SK-N-MC (cell line): ENCODE results near the gene TAB2.

ENCODE experiments used
- DNase-seq: peaks from one replicate; pipeline ENCODE4 v3.0.0-alpha.2; 2011; ENCODE audit warnings: low read depth, low spot score
- H3K27ac ChIP-seq: fragments of 200-600 bp; sonication (generic); 2 replicates; pipeline ENCODE4 v1.5.1; 2016; ENCODE audit warnings: mixed run types
- H3K36me3 ChIP-seq: fragments of 200-600 bp; sonication (generic); 2 replicates; pipeline ENCODE4 v1.6.1; 2017; ENCODE audit warnings: antibody characterized with exemption, low read length, mixed read lengths; ENCODE audit not compliant: insufficient read depth
- H3K4me3 ChIP-seq: fragments of 200-600 bp; sonication (generic); 2 replicates; pipeline ENCODE4 v1.5.1; 2016
- H3K9ac ChIP-seq: fragments of 200-600 bp; sonication (generic); 2 replicates; pipeline ENCODE4 v1.8.0; 2017; ENCODE audit warnings: mixed run types, mixed read lengths; ENCODE audit not compliant: insufficient read length
- H3K9me3 ChIP-seq: fragments of 200-600 bp; sonication (generic); 2 replicates; pipeline ENCODE4 v1.6.1; 2017; ENCODE audit warnings: low read depth, mild to moderate bottlenecking, antibody characterized with exemption, low read length, moderate library complexity, mixed read lengths
- EZH2 ChIP-seq: fragments of 200-600 bp; sonication (generic); IDR thresholded peaks from one replicate; pipeline ENCODE4 v1.6.1; 2017; ENCODE audit warnings: antibody characterized with exemption
- FOXP2 ChIP-seq: optimal IDR thresholded peaks from 2 replicates; pipeline ENCODE3; 2011; ENCODE audit warnings: mild to moderate bottlenecking, moderate library complexity; ENCODE audit not compliant: insufficient read depth; ENCODE audit errors: extremely low read length, control extremely low read depth
- POLR2AphosphoS5 ChIP-seq: IDR thresholded peaks from 2 replicates; pipeline ENCODE4 v1.6.1; 2012; ENCODE audit warnings: mild to moderate bottlenecking, low read depth, low read length, borderline replicate concordance

Gene TAB2

DNA sequence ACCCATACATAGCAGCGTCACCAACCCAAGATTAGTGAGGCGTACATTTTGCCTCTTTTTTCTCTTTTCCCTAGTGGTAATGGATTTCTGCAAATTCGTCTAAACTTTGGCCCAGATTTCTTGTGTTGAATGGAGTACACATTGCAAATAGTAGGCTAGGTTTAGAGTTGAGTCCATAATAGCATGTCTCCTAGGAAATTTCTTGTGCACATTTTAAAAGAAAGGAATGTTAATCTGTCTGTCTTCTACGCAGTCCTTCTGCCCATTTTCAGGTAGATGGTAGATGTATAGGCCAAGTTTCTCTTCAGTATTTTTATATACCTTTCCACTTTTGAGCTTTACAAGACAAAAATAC, 15.7 kb downstream of the TAB2 start:
- Histone ChIP-seq H3K9ac (no peak overlapping the region), H3K27ac (no peak overlapping the region)

DNA sequence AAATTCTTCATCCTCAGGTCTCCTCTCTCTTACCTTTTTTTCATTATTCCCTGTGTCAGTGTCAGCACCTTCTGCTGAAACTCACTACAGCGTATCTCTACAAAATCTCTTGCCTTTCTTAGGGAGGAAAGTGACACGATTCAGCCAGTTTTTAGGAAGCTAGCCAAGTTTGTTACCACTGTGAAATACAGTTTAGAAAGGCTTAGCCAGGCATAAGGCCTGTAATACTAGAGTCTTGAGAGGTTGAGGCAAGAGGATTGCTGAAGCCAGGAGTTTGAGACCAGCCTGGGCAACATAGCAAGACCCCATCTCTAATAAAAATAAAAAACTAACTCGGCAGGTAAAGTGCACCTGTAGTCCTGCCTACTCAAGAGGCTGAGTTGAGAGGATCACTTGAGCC, 16.7 kb downstream of the TAB2 start:
- Histone ChIP-seq H3K9ac (no peak overlapping the region), H3K4me3 (no peak overlapping the region), H3K27ac (no peak overlapping the region), H3K9me3 (0 out of 2 replicates have a peak, but pooled peaks cover 5% of the 10 kb centered on the region), H3K36me3 (no peaks in the 10 kb centered on the region)
- no peak for DNase-seq
- TF ChIP-seq POLR2AphosphoS5: no peak
- no peak for TF ChIP-seq FOXP2
- TF ChIP-seq EZH2: no peak

More for the DNA sequence above, 15.7 kb downstream of the TAB2 start:
- TF ChIP-seq EZH2 (no peak), FOXP2 (no peak), POLR2AphosphoS5 (no peak)
- Histone ChIP-seq H3K36me3 (no peaks in the 10 kb centered on the region; the same call in 1 of the 2 replicates), H3K4me3 (no peak overlapping the region), H3K9me3 (0 out of 2 replicates have a peak, but pooled peaks cover 5% of the 10 kb centered on the region)
- DNase-seq: no peak

DNA sequence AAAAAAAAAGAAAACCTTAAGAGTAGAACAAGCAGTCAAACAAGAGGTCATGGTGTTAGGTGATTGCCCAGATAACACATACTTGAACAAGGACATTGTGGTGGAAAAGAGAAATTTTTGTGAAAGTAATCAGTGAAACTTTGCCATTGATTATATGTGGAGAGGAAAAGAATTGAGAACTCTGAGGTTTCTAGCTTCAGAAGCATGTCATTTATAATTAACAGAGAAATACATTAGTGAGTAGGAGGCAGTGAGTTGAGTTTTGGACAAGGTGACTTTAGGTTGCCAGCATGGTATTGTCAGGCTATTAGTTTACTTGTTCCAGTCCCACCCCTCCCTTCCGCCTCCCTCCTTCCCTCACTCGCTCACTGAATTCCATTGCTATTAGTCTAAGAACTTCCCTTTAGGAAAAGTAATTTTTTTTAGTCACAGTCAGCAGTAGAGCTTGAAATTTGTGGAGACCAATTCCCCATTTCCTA, 17.2 kb downstream of the TAB2 start:
- no peak overlapping the region for H3K9ac ChIP-seq
- no peak overlapping the region for H3K27ac ChIP-seq
- no peak overlapping the region for H3K4me3 ChIP-seq
- H3K9me3 ChIP-seq: 0 out of 2 replicates have a peak, but pooled peaks cover 4% of the 10 kb centered on the region
- H3K36me3 ChIP-seq: no peaks in the 10 kb centered on the region
- no peak for DNase-seq
- TF ChIP-seq FOXP2: no peak

DNA sequence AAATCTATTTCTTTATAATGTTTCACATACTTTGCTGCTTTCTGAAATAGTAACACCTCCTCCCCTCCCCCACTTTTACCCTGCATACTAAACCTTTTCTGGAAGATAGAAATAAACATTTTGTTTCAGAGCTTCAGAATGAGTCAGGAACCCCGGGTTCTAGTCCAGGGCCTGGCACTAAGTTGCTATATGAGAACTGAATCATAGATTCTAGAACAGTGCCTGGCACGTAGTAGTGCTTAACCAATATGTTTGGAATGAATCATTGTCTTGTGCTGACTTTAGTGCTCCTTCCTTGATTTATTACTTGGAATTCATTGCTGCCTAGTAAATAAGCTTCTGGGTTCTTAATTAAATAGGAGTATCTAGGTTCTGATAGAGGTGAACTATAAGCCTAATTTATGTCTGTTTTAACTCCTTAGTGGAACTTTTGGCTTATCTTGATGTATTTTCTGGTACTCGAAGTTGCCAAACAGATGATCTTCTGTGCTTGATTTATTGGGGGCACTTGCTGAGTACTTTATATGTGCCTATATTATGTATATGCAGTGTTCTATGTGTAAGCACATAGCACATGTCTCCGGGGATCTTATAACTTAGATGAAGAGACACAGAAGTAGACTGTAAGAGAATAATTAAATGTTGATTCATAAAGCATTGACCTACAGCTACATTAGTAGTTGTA, 18.6 kb downstream of the TAB2 start:
- peak overlapping the region; percentile 26; the same call in 1 of the 2 replicates for H3K4me3 ChIP-seq
- no peak overlapping the region for H3K27ac ChIP-seq
- TF ChIP-seq POLR2AphosphoS5: no peak
- no peak for TF ChIP-seq EZH2
- no peak for TF ChIP-seq FOXP2
- no peaks in the 10 kb centered on the region for H3K9me3 ChIP-seq
- no peaks in the 10 kb centered on the region for H3K36me3 ChIP-seq
- no peak for DNase-seq
- no peak overlapping the region for H3K9ac ChIP-seq

DNA sequence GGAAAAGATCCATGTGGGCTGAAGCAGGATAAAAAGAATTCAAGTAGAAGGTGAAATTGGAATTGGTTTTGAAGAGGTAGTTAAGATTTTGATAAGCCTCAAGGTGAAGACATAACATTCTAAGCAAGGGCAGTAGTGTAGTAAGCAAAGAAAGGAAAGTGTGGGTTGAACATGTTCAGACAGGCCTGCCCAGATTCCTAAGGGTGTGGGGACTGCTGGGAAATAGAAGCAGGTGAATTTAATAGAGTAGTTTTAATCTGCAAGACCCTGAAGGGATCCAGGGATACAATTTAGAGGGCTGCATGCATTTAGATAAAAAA, 19.1 kb downstream of the TAB2 start:
- no peak for DNase-seq
- no peak overlapping the region for H3K9ac ChIP-seq
- no peak for TF ChIP-seq FOXP2
- TF ChIP-seq EZH2: no peak
- no peak for TF ChIP-seq POLR2AphosphoS5

DNA sequence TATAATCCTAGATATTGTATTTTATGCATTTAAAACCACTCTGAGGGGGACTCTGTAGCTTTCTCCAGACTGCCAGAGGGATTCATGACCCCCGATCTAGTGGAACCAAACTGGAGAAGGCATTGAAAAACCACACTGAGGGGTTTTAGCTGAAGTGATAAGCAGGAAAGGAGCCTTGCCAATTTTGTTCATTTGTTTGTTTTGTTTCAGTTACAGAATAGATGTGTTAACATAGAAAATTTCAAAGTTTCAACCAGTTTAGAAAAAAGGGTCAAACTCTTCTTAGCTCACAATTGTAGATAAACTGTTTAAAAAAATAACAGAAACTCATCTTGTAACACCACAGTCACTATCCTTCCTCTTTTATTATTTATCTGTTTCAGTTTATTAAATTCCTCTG, 19.8 kb downstream of the TAB2 start:
- Histone ChIP-seq H3K9ac (no peak overlapping the region), H3K36me3 (no peaks in the 10 kb centered on the region), H3K4me3 (no peak overlapping the region), H3K27ac (no peak overlapping the region), H3K9me3 (no peaks in the 10 kb centered on the region)
- DNase-seq: no peak
- TF ChIP-seq FOXP2 (no peak), POLR2AphosphoS5 (no peak), EZH2 (no peak)

More for the DNA sequence above, 19.1 kb downstream of the TAB2 start:
- no peak overlapping the region for H3K27ac ChIP-seq
- H3K36me3 ChIP-seq: no peaks in the 10 kb centered on the region
- H3K4me3 ChIP-seq: peak overlapping the region; percentile 26; the same call in 1 of the 2 replicates
- no peaks in the 10 kb centered on the region for H3K9me3 ChIP-seq

DNA sequence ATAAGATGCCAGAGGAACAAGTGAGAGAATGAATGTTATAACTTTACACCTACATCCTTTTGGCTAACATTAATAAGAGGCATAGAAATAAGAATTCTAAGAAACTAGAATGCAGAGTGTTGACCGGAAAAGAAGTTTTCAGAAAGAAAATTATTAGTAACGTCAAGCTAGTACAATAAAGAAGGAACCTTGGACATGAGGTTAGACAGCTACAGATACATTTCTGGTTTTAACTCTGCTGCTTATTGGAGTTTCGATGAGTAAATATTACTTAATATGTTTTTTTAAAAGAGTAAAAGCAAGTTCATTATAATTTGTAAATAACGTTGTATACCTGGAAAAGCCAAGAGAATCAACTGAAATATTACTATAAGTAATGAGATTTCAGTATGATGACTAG, 22.7 kb downstream of the TAB2 start:
- Histone ChIP-seq H3K4me3 (no peak overlapping the region), H3K9me3 (no peaks in the 10 kb centered on the region), H3K36me3 (no peaks in the 10 kb centered on the region), H3K27ac (no peak overlapping the region), H3K9ac (no peak overlapping the region)
- no peak for TF ChIP-seq EZH2
- no peak for TF ChIP-seq POLR2AphosphoS5
- no peak for TF ChIP-seq FOXP2
- no peak for DNase-seq

DNA sequence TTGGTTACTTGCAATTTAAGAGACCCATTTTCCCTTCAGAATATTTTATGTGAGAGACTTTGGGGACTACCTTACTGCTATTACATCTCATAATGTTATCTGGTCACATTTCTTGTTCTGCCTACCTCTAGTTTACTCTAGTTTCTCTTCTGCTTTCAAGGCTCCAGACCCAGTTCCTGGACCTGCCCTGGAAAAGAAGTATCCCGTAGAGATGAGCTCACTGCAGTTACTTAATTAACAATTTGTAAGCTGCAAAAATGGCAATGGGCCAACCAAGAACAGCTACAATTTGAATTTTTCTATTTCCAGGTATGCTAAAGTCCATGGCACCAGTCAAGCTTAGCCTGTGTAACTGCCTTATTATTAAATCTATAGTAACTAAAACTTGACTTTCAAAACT, 25.0 kb downstream of the TAB2 start:
- H3K27ac ChIP-seq: no peak overlapping the region
- DNase-seq: no peak
- no peak overlapping the region for H3K9ac ChIP-seq
- H3K9me3 ChIP-seq: no peaks in the 10 kb centered on the region
- H3K4me3 ChIP-seq: no peak overlapping the region
- TF ChIP-seq FOXP2 (no peak), POLR2AphosphoS5 (no peak), EZH2 (no peak)
- no peaks in the 10 kb centered on the region for H3K36me3 ChIP-seq

DNA sequence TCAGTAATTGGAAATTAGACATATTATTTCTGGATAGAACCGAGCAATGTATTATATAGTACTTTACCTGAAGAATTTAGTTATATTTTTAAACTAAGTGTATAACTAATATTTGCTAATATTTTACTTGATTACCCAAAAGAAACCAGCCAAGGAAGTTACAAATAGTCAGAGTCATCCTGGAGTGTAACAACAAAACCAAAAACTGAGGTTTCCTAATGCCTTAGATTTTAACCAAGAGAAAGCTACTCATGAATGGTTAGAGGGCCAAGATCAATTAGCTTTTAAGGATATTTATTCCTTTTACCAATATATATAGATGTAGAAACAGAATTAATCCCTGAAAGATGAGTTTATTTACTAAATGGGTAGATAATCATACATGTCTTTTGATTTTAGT, 26.0 kb downstream of the TAB2 start:
- Histone ChIP-seq H3K9me3 (no peaks in the 10 kb centered on the region), H3K9ac (no peak overlapping the region)
- DNase-seq: no peak

More for the DNA sequence above, 26.0 kb downstream of the TAB2 start:
- Histone ChIP-seq H3K4me3 (no peak overlapping the region), H3K27ac (no peak overlapping the region), H3K36me3 (no peaks in the 10 kb centered on the region)
- TF ChIP-seq FOXP2 (no peak), POLR2AphosphoS5 (no peak), EZH2 (no peak)
